ENCODE results near the gene WDR36.

Gene WDR36

DNA sequence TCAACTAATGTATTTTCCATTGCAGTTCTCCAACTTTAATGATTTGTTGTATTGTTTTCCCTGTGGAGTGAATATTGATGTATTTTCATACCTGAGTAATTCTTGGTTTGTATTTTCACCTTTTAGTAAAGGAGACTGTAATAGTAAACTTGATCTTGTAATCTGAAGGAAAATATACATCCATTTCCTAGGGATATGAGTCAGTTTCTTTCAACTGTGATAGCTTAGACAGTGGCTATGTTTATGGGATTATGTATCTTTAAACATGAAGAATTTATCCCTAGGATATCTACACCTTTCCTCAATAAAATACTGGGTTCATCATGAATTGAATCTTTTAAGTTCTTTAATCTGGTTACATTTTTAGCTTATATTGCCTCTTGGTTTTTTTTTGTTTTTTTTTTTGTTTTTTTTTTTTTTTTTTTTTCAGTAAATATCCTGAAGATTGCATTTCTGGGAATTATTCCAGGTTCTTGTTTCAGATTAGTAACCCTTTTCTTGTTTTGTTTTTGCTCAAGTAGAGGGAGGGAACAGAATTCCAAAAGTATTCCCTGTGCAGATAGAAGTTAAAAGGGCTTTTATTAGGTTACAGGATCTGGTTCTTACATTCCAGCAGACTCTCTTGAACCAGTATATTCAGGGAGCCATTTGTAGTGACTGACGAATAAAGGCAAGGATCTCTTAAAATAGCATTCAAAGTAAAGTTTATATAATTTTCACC, 7.1 kb downstream of the WDR36 start:
- in situ Hi-C loops (cut with MboI; ENCODE audit: low sequenced_read_pairs): no loop called here

- in situ Hi-C loops (cut with MboI; ENCODE audit: low sequenced_read_pairs): no loop called here
Measured at GRCh38 chr5:111106320-111106948, 14.3 kb downstream of the WDR36 start.

- in situ Hi-C loops (cut with MboI; ENCODE audit: low sequenced_read_pairs): no loop called here
Measured at GRCh38 chr5:111107371-111107770, 15.2 kb downstream of the WDR36 start.

DNA sequence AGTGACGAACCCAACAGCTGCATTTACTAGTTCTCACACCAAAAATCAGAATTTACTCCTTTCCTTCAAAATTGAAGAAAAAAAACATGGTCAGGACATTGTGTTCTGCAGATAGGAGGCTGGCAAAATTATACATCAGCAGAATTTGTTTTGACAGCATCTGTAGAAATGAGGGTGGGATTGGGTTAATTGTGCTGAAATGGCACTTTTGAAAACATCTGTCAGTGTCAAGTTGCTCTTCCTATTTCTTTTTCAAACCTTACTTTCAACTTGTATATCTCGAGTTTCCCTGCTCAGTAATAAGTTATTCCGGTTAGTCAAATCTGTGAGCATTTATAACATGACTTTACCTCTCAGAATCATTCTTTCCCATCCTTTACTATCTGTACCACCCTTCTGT, 19.8 kb downstream of the WDR36 start:
- in situ Hi-C loops (cut with MboI; ENCODE audit: low sequenced_read_pairs): no loop called here

GRCh38 chr5:111113678-111114077, 21.5 kb downstream of the WDR36 start:
- in situ Hi-C loops (cut with MboI; ENCODE audit: low sequenced_read_pairs): no loop called here

GRCh38 chr5:111115229-111115628, 23.1 kb downstream of the WDR36 start:
- in situ Hi-C loops (cut with MboI; ENCODE audit: low sequenced_read_pairs): no loop called here

GRCh38 chr5:111116550-111116949, 24.4 kb downstream of the WDR36 start:
- in situ Hi-C loops (cut with MboI; ENCODE audit: low sequenced_read_pairs): no loop called here

GRCh38 chr5:111117136-111117535, 25.0 kb downstream of the WDR36 start:
- in situ Hi-C loops (cut with MboI; ENCODE audit: low sequenced_read_pairs): no loop called here

DNA sequence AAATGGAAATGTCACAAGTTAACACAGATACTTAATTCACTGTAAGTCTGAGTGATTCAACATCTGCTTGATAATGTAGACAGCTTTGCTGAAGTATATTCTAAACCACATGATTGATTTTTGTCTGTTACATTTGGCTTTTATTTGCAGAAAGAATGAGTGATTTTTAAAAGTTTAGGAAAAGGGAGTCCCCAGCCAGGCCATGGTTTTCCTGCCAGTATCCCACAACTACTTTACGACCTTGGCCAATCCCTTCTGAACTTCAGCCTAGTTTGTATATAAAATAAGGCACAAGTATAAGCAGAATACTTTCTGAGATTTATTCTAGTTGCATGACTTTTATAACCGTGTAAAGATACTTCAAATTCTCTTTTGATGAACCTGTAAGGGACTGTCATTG, 27.1 kb downstream of the WDR36 start:
- in situ Hi-C loops (cut with MboI; ENCODE audit: low sequenced_read_pairs): no loop called here

- in situ Hi-C loops (cut with MboI; ENCODE audit: low sequenced_read_pairs): no loop called here
Measured at GRCh38 chr5:111119856-111120255, 27.7 kb downstream of the WDR36 start.

- in situ Hi-C loops (cut with MboI; ENCODE audit: low sequenced_read_pairs): no loop called here
Measured at GRCh38 chr5:111120911-111121310, 28.8 kb downstream of the WDR36 start.

- in situ Hi-C loops (cut with MboI; ENCODE audit: low sequenced_read_pairs): no loop called here
Measured at GRCh38 chr5:111121926-111122325, 29.8 kb downstream of the WDR36 start.

GRCh38 chr5:111122398-111122797, 30.2 kb downstream of the WDR36 start:
- in situ Hi-C loops (cut with MboI; ENCODE audit: low sequenced_read_pairs): no loop called here

DNA sequence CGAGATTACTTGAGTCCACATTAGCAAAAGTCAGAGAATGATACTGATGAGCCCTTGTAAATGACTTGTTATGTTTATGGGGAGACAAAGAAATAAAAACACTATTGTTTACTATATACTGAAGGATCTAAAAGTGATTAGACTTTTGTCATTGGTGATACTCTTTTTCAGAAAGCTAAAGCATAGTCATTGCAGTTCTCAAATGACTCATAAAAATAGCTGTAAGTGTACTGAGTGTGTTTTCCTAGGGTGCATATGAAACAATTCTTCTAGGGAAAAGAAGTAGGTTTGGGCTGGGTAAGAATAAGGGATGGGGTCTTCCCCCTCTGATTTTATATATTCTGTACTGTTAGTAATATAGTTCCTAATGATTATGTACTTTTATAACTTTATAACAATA, 32.6 kb downstream of the WDR36 start:
- in situ Hi-C loops (cut with MboI; ENCODE audit: low sequenced_read_pairs): no loop called here

GRCh38 chr5:111126896-111127295, 34.7 kb downstream of the WDR36 start:
- in situ Hi-C loops (cut with MboI; ENCODE audit: low sequenced_read_pairs): no loop called here

- in situ Hi-C loops (cut with MboI; ENCODE audit: low sequenced_read_pairs): no loop called here
Measured at GRCh38 chr5:111127453-111128195, 35.5 kb downstream of the WDR36 start.

DNA sequence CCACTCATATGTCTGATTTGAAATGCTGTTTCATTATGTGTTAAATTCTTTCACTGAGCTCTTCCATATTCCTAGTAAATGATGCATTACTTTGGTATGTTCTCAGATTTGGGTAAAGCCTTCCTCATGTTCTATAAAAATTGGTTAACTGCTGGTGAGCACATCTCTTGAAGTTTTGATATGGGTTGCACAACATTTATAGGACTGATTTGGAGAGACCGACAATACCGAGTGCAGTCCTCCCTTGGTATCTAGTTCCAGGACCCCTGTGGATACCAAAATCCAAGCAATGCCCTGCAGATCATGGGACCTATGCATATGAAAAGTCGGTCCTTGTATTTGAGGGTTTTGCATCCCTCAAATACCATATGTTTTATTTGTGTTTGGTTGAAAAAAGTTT, 37.8 kb downstream of the WDR36 start:
- in situ Hi-C loops (cut with MboI; ENCODE audit: low sequenced_read_pairs): no loop called here

DNA sequence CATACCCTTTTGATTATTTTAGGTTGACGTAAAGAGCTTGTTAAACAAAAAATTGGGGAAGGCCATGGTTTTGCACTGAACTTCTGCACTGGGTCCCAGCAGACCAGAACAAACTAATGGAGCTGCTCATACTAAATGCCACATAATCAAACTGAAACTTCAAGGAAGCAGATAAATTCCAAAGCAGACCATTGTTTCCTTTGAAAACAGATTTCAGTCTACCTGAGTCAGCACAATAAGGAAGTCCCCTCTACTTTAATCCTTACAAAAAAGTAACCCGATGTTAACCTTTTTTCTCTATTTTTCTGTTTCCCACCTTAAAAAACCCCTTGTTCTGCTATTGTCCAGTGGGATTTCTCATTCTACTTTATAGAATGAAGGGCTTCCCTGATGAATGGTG, 39.2 kb downstream of the WDR36 start:
- in situ Hi-C loops (cut with MboI; ENCODE audit: low sequenced_read_pairs): no loop called here

- in situ Hi-C loops (cut with MboI; ENCODE audit: low sequenced_read_pairs): no loop called here
Measured at GRCh38 chr5:111132076-111132475, 39.9 kb downstream of the WDR36 start.

- in situ Hi-C loops (cut with MboI; ENCODE audit: low sequenced_read_pairs): no loop called here
Measured at GRCh38 chr5:111132731-111133435, 40.7 kb downstream of the WDR36 start.

- in situ Hi-C loops (cut with MboI; ENCODE audit: low sequenced_read_pairs): no loop called here
Measured at GRCh38 chr5:111133436-111133751, 41.2 kb downstream of the WDR36 start.

GRCh38 chr5:111134087-111134486, 41.9 kb downstream of the WDR36 start:
- in situ Hi-C loops (cut with MboI; ENCODE audit: low sequenced_read_pairs): no loop called here
